ENCODE data around the gene NR2C2AP. TPM values are rescaled to one million over a fixed set of nuclear protein-coding genes. Genes with fewer than 3 reads are reported as not detected.
A peak's percentile ranks its signal among the peaks of the same experiment; 100 is the strongest.
"Not testable (repeated sequence)": the region's sequence is repeated elsewhere in the genome, so short reads cannot be mapped to it uniquely, and the experiment has no call there.

The NR2C2AP gene
- total RNA-seq, 1 donor from 2014 or later = 5.5 TPM

DNA sequence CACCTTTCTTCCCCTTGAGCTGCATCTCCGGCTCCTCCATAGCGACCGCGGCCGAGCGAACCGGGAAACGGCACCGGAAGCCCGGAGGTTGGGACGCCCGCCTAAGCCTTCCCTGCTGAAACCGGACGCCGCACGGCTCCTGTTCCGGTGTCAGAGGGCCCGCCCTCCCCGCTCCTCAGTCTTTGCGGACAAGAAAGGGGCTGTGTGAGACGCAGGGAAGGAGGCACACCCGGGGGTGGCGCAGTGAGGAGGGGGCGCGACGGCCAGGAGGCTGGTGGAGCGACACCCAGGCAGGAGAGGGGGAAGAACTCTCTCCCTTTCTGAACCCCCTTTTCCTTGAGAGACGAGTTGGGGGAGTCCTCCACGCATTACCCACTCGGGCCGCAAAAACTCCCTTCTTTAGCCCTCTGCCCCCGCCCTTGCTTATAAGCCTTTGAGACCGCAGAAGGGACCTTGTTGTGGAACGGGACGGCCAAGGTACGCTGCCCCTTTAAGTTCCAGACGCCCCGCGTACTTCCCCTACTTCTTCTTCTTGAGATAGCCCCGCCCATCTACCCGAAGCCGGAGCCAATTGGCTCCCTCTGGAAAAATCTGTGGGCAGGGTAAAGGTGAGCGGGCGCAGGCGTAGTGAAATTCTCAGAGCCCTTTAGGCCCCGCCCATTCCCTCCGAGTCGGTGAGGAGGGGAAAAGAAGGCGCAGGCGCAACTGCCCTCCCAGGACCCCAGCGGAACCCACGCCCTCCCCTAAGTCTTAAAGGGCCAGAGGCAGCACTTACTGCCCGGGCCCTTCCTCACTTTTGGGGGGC, 10.9 kb downstream of the NR2C2AP start, which contains the start of the genes BORCS8 and RFXANK:
Gene BORCS8, minus strand, starts transcription at position 75 of the 805 bp plus-strand sequence. Its CDS starts 35 bp downstream, at position 40.
Gene RFXANK, plus strand, starts transcription at position 181 of the 805 bp plus-strand sequence. CDS start 1,689 bp downstream, outside the sequence.
- DNase-seq = peak; percentile 98
- ATAC-seq = peak; percentile 95
- intact Hi-C loops (cut with micrococcal nuclease) = no loop called here

DNA sequence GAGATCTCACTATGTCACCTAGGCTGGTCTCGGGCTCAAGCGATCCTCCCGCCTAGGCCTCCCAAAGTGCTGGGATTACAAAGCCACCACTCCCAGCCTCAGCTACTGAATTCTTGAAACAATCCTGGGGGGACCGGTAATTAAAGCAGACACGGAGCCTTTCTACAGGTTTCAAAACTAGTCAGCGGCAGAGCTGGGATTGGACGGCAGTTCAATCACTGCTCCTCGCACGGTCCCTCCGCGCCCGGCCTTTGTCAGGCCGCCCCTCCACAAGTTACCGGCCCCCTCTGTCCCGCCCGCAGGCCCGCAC, 11.5 kb downstream of the NR2C2AP start:
- ATAC-seq (no peak), DNase-seq (no peak)
- intact Hi-C loops (cut with micrococcal nuclease) = no loop called here

DNA sequence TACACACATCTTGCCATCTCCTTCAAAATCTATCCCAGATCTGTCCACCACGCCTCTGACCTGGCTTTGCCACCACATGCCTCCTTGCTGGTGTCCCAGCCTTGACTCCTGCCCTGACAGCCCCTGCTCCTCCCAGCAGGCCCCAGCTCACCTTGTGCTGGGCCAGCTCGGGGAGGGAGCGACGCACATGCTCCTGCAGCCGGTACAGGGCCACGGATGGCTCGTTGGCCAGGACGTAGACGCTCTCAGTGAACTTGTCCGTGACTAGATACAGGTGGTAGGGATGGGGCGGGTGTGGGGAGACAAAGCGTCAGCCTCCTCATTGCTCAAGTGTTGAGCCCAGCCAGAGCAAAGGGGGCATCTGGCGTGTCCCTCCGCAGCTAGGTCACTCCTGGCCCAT, 16.5 kb downstream of the NR2C2AP start:
- intact Hi-C loops (cut with micrococcal nuclease) = no loop called here
- no peak for DNase-seq
- no peak for ATAC-seq

DNA sequence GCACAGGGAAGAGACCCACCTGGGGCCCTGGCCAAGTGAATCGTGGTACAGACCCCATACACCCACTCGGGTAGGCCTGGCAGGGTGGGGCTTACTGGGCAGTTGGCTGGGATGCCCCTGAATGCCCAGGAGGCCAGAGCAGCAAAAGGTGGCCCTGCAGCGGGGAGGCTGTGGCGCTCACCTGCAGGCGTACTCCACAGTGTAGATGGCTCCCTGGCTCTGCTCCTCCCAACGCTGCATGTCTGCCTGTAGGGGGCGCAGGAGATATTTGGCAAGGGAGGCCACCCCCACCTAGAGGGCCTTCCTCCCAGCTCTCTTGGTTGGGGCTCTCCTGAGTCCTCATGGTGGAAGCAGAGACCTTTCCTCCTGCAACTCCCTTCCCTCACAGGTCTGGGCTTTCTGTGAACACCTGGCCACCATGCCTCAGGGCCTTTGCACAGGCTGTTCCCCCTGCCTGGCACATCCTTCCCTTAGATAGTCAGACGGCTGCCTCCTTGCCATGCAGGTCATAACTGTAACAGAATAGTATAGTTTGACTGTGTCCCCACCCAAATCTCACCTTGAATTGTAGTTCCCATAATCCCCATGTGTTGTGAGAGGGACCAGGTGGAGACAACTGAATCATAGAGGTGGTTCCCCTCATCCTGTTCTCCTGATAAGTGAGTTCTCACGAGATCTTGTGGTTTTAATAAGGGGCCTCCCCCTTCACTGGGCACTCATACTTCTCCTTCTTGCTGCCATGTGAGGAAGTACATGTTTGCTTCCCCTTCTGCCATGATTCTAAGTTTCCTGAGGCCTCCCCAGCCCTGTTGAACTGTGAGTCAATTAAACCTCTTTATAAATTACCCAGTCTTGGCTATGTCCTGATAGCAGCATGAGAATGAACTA, 17.1 kb downstream of the NR2C2AP start:
- peak; percentile 49 for ATAC-seq
- no peak for DNase-seq
- intact Hi-C loops (cut with micrococcal nuclease) = no loop called here

DNA sequence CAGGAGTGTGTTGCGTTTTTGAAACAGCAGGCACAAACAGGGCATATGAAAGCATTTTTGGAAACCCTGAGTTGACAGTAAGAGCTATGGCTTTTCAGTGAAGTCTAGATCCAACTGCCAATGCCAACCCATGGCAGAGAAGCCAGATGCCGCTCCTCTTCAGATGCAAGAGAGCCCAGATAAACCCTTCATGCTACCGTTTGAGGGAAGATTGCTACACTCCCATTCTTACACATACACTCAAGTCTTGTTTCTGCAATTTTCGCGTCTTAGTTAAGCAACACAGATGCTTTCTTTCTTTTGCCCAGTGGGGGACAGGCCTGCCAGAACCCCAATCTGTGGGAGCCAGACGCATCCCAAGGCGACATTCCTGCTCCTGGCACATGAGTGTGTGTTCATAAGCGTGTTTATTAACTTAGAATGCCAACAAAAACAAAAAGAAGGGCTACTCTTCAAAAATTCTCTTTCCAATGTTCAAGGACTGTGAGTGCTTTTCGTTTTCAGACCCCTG, 21.7 kb downstream of the NR2C2AP start:
- DNase-seq = no peak
- ATAC-seq = no peak
- intact Hi-C loops (cut with micrococcal nuclease) = no loop called here

DNA sequence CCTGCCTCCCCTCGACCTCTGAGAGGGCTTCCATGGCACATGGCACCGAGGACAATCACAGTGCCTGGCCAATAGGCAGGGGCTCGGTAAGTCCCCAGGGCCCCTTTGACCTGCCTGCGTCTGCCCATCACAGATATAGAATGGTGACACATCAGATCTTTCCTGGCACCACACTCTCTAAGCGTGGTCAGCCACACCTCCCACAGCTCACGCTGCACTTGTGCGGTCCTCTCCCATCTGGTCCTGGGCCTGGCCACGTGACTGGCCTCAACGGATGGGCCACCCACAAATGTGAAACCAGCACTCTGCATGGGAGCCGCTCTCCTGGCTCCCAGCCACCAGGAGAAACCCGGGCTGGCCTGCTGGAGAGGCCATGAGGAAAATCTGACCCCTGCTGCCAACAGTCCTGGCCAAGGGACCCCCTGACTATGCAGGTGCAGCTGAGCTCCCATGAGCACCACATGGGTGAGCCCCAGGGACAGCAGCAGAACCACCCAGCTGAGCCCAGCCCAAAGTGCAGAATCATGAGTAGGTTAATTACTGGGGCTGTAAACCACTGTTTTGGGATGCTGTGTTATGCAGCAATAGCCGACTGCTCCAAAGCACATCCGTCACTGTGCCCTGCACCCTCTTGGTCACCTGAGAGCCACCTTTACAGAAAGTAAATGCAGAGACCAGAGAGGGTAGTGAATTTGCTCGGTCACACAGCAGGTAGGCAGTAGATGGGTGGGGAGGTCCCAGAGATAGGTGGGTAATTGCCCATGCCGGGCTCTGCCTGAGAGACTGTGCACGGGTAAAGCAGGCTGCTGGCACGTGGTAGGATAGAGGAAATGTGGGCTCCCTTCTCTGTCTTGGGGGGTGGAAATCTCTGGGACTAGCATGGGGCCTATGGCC, 23.4 kb downstream of the NR2C2AP start:
- intact Hi-C loops (cut with micrococcal nuclease) = no loop called here
- DNase-seq (no peak), ATAC-seq (no peak)

DNA sequence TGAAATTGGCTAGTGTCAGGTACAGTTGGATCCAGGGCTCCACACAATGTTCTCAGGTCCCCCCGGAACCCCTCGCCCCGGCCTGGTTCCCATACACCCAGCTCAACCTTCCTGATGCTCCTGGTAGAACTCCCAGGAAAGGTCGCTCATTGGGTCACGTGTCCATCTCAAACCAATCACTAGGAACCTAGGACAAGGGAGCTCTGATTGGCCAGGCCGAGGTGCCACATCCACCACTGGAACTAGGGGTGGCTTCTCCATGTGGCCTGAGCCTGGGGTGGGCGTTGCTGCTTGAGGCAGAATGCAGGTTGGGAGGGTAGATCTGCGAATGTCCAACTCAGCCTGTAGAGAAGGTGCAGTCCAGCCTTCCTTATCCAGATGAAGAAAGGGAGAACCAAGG, 26.3 kb downstream of the NR2C2AP start:
- DNase-seq (no peak), ATAC-seq (no peak)
- intact Hi-C loops (cut with micrococcal nuclease) = no loop called here

DNA sequence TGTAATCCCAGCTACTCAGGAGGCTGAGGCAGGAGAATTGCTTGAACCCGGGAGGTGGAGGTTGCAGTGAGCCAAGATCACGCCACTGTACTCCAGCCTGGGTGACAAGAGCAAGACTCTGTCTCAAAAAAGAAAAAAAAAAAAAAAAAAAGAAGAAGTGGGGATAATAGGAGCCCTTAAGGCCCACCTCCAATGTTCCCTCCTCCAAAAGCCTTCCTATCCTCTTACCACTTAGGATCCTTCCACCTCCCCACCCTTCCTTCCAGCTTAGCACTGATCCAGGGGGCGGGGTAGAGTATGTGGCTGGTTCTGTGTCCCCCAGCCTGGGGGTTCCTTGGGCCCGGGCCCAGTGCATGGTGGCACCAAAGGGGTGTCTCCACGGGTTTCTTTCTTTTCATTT, 30.0 kb downstream of the NR2C2AP start:
- DNase-seq; ATAC-seq; intact Hi-C loops (cut with micrococcal nuclease): not testable (repeated sequence)

DNA sequence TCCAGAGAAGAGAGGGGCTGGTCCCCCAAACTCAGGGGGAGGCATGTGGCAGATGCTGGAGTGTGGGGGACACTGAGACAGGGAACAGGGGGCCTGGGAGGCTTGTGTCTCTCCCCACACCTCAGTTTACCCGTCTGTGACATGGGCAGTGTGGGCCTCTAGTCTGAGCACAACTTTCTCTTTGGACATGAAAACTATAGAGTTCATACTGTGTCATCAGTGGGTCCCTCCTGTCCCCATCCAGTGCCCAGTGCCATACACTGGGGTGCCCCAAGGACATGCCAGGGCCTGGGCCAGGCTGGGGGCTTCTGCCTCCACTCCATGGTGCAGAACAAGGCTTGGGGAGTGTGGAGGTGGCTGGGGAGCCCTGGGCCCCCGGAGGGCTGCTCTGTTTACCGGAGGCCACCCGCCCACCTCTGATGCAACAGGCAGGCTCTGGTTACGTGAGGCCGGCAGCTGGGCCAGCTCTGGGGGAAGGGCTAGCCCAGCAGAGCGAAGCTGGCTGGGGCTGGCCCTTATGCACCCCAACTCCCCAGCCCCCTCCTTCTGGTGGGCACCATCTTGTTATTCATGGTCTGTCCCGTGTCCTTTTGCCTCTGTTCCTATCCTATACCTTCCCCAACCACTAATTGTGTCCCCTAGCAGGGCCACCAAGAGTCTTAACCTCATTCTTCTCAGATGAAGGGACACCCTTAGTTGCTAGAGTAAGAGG, 31.2 kb downstream of the NR2C2AP start:
- ATAC-seq (no peak), DNase-seq (no peak)
- intact Hi-C loops (cut with micrococcal nuclease) = no loop called here

DNA sequence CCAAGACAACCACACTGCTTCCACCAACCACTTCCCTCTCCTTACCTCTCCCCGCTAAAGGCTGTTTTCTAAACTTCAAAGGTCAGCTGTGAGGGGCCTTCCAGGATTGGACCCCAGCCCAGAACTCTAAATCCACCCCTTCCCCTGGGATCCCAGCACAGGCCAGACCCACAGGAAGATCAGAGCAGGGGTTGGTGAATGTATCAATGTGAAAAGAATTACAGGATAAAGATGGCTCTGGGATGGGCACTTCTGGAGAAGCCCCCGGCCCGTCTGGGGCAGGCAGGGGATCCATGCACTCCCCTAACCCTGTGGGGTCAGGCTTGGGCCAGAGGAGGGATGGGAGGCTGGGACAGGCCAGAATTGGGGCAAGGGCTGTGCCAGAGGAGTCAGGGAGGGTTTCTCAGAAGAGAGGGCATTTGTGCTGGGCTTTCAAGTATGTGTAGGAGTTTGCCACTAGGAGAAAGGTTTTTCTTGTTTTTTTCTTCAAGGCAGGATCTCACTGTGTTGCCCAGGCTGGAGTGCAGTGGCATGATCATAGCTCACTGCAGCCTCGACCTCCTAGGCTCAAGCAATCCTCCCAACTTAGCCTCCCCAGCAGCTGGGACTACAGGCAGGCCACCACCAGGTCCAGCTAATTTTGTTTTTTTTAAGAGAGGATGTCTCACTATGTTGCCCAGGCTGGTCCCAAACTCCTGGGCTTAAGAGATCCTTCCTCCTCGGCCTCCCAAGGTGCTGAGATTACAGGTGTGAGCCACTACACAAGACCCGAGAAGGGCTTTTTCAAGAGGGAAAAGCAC, 32.1 kb downstream of the NR2C2AP start:
- intact Hi-C loops (cut with micrococcal nuclease) = no loop called here
- ATAC-seq = no peak
- no peak for DNase-seq

DNA sequence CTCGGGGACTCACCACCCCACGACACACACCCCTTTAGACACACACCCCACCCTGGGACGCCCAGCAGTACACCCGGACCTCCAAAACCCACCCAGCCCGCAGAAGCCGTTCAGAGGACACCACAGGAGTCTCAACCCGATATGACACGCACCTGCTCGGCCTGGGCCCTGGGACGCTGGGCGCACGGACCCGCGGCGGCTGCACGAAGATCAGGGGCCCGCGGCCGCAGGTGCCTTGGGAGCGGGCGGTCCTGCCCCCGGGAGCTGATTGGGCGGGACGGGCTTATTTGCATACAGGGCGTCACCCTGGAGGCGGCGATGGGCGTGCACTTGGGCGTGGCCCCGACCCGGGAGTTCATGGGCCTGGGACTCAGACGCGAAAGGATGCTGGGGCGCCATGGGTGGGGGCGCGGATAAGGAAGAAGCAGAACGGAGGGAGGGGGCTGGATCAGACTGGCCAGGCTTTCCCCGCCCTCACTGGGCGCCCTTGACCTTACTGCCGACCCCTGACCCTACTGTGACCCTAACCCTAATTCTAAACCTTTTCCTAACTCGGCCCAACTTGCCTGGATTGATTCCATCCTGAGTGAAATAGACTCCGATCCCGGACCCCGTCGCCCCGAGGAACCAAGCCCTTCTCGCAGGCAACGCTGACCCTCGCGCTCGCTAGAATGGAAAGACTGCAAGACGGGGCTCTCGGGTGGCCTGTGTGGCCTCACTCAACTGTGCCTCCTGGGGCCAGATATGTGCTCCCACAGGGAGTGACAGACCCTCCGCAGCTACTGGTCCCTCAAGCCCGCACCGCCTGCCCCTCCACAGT, 33.0 kb downstream of the NR2C2AP start, which contains the start of gene MEF2B:
Gene MEF2B, minus strand, starts transcription at position 211 of the 820 bp plus-strand sequence. CDS start 19,528 bp downstream, outside the sequence.
- DNase-seq (peak; percentile 84), ATAC-seq (peak; percentile 91)
- intact Hi-C loops (cut with micrococcal nuclease) = no loop called here

DNA sequence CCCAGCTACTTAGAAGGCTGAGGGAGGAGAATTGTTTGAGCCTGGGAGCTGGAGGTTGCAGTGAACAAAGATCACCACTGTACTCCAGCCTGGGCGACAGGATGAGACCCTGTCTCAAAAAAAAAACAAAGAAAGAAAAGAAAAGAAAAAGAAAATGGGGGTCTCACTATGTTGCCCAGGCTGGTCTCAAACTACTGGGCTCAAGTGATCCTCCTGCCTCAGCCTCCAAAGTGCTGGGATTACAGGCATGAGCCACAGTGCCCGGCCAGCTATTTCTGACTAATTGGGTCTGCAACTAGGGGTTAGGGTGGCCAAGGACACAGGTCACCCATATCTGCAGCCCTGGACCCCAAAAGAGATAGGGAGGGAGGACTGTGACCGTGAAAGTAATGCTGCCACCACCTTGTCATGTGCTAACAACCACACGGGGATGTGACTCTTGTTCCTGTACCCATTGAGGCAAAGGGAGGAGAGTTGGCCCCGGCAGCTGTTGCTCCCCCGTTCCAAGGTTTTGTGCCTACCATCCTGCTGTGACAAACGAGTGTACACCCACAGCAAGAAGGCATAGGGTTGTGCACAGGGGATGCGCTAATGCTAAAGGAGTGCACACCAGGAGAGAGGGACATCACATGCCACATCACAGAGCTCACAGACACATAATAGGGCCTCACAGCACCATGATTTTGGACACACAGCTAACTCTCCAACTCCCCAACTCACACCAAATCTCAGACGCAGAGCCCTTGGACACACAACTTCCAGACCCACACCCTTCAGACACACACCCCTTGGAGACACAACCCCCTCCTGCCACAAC, 33.8 kb downstream of the NR2C2AP start:
- ATAC-seq (no peak), DNase-seq (no peak)
- intact Hi-C loops (cut with micrococcal nuclease) = no loop called here

DNA sequence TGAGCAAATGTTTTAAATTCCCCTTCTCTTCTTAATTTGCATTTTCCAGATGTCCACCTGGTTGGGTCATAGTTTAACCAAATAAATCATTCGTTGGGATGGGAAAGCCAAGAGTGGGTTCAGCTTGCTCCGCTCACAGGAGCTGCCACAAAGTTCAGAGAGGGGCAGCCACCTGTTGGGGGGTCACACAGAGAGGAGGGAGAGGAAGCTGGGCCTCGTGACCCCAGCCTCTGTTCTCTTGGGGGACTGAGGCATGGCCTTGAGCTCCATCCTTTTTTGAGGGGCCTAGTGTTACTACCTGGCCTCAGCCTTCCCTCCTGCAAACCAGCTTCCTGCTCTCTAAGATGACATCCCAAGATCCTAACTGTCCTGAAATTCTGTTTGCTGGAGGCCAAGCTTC, 35.6 kb downstream of the NR2C2AP start:
- intact Hi-C loops (cut with micrococcal nuclease) = no loop called here
- DNase-seq (no peak), ATAC-seq (no peak)

DNA sequence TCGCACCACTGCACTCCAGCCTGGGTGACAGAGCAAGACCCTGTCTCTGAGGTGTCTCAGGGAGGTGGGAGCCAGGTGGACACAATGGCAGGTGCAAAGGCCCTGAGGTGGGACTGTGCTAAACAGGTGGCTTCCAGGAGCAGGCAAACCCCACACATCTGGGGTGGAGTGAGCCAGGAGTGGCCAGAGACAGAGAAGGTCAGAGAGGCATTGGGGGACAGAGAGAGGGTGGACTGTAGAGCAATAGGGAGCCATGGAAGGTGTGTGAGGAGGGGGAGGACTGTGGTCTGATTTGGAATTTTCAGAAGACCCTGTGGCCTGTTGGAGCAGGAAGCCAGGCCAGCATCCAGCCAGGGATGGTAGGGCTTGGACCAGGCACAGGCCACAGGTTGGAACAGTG, 37.8 kb downstream of the NR2C2AP start:
- ATAC-seq (no peak), DNase-seq (no peak)
- intact Hi-C loops (cut with micrococcal nuclease) = no loop called here

DNA sequence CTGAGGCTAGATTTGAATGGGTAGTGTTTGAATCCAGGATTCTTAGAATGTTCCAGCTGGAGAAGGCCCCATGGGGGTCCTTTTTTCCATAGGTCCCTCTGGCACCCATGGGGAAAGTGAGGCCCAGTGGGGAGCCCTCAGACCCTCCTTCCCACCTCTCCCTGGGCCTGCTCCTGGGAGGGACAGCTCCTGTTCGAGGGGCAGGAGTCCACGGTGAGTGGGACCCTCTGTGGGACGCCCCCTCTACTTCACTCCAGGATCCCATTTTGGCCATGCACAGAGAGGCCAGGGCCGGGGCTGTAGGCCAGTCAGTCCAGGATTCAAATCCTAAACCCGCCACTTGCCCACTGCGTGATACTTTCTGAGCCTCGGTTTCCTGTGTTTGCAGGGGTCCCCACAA, 40.7 kb downstream of the NR2C2AP start:
- no peak for ATAC-seq
- no peak for DNase-seq
- intact Hi-C loops (cut with micrococcal nuclease) = no loop called here

DNA sequence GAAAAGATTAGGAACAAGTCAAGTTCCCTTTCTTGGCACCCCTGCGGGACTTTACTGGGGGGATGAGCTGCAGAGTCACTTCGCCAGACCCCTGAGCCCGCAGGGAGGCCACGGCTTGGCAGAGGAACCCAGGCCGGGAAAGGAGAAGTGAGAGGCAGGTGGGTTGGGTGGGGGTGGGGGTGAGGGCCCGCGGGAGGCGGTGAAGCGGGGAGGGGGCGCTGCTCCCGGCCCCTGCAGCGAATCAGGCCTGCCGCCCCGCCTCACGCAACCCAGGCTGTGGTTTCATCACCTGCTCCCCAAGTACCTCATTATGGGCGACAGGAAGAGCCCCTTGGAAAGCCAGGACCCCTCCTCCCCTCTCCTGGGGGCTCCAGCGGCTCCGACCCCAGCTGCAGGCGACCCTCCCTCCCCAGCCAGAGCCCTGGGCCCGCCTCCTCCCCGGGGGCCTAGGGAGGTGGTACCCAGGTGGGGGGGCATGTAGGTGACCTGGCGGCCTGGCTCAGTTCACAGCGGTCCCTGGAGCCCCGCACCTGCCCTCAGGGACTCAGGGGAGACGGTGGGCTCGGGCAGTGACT, 42.7 kb downstream of the NR2C2AP start:
- intact Hi-C loops (cut with micrococcal nuclease) = no loop called here
- no peak for DNase-seq

More for the DNA sequence above, 42.7 kb downstream of the NR2C2AP start:
- no peak for ATAC-seq
